ENCODE measurements around the gene CCR9.
"Not testable (repeated sequence)": the region's sequence is repeated elsewhere in the genome, so short reads cannot be mapped to it uniquely, and the experiment has no call there.

Gene CCR9, protein sequence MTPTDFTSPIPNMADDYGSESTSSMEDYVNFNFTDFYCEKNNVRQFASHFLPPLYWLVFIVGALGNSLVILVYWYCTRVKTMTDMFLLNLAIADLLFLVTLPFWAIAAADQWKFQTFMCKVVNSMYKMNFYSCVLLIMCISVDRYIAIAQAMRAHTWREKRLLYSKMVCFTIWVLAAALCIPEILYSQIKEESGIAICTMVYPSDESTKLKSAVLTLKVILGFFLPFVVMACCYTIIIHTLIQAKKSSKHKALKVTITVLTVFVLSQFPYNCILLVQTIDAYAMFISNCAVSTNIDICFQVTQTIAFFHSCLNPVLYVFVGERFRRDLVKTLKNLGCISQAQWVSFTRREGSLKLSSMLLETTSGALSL

DNA sequence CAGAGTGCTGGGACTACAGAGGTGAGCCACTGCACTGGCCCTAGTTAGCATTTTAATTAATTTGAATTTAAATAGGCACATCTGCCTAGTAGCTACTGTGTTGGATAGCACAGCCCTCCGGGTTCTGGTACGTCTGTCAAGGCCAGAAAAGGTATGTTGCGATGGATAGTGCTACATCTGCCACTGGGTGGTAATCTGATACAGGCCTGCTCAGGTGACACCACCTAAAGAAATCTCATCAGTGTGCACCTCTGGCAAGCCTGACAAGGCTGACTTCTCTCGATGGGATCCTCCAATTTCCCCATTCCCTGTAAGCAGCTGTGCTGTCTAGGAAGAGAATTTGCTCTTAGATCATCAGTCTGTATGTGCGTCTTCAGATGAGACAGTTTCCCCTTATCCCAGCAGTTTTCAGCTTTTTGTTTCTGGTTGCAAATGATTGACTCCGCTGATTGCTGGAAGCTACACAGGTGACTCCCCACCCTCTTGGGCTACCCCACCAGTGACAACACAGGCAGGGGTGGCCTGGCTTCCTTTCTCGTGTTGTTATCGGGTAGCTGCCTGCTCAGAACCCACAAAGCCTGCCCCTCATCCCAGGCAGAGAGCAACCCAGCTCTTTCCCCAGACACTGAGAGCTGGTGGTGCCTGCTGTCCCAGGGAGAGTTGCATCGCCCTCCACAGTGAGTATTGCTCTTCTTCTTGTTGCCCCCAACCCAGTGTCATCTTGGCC lies at the start of gene CCR9:
Gene CCR9, plus strand, starts transcription at position 565 of the 727 bp plus-strand sequence. CDS start 8,391 bp downstream, outside the sequence.
- no peak for DNase-seq (ENCODE audit: low read depth in 2 of 2)

DNA sequence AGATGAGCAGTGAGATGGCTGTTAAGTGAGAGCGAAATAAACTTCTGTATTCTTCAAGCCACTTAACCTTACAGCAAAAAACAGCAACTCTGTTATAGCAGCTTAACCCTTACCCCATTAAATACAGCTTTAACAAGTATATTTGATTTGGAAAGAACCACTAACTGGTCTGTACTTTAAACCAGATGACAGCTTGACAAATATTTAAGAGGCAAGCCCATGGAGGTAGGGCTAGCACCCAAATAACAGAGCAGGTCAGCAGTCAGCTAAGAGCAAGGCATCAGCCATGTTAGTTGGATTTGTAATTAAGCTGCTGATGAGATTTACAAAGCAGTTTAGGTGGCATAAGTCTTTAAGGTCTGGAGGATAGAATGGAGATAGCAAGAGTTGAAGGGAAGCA lies 47.9 kb upstream of the CCR9 start:
- no peak for DNase-seq (ENCODE audit: low read depth in 2 of 2)

GRCh38 chr3:45841420-45841756 lies 45.0 kb upstream of the CCR9 start:
- DNase-seq (ENCODE audit: low read depth in 2 of 2): peak in 1 of 2 donors; percentile 1

- DNase-seq (ENCODE audit: low read depth in 2 of 2): peak; percentile 78 to 86
Observed at GRCh38 chr3:45841757-45842491, 44.4 kb upstream of the CCR9 start, which contains the start of gene LZTFL1. TSS of gene LZTFL1 (minus strand) at chr3:45842119. CDS start at chr3:45841991, 128 bp downstream.

DNA sequence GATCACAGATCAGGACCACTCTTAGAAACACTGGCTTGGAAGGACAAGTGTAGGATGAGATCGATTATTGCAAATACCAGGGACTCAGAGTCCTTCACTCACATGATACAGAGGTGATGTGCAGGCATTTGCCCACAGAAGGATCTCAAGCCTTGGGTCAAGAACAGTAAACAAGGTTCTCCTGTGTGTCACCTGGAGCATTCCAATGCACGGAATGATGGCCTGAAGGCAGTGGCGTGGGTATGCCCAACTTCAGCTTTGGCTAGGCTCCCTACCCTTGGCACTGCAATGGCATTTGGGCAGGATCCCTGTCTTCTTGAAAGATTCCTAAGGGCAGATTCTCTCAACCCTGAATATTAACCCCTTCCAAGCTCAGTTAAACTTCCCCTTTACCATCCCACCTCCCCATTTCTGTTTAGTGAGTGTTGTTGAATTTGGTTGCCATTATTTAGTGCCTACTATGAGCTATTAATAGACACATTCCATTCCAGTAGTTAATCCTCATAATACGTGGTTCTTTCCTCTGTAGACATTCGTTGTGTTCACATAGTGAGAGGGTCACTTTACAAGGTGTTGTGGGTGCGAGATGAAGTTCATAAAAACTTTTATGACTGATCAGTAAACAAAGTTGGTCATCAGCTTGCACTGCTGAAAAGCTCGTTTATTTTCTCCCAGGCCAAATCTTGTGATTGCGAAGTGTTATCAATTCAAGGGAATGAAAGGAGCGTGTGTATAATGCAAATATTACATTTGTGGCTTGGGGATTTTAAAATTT lies 43.3 kb upstream of the CCR9 start:
- DNase-seq (ENCODE audit: low read depth in 2 of 2): no peak

- no peak for DNase-seq (ENCODE audit: low read depth in 2 of 2)
Observed at GRCh38 chr3:45844616-45845015, 41.7 kb upstream of the CCR9 start.

DNA sequence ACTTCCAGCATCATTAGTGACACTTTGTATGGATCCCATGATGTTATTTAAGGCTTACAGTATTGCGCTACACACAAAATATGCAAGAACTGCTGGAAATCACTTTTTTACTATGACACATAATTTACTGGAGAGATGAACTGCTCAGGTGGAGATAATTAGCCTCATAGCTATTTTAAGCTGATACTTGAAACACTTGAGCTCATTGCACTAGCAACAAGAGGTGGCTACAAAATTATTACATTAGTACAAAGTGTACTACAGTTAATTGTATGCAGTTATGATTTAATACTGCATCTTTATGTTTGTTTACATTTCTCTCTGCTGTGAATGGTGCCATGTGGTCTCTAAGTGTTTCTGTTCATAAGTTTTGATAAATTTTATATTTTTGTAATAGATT lies 38.0 kb upstream of the CCR9 start:
- DNase-seq (ENCODE audit: low read depth in 2 of 2): no peak

GRCh38 chr3:45852828-45853227 lies 33.5 kb upstream of the CCR9 start:
- no peak for DNase-seq (ENCODE audit: low read depth in 2 of 2)

GRCh38 chr3:45856323-45856722 lies 30.0 kb upstream of the CCR9 start:
- DNase-seq (ENCODE audit: low read depth in 2 of 2): not testable (repeated sequence)

- not testable (repeated sequence) for DNase-seq (ENCODE audit: low read depth in 2 of 2)
Observed at GRCh38 chr3:45857024-45857423, 29.3 kb upstream of the CCR9 start.

DNA sequence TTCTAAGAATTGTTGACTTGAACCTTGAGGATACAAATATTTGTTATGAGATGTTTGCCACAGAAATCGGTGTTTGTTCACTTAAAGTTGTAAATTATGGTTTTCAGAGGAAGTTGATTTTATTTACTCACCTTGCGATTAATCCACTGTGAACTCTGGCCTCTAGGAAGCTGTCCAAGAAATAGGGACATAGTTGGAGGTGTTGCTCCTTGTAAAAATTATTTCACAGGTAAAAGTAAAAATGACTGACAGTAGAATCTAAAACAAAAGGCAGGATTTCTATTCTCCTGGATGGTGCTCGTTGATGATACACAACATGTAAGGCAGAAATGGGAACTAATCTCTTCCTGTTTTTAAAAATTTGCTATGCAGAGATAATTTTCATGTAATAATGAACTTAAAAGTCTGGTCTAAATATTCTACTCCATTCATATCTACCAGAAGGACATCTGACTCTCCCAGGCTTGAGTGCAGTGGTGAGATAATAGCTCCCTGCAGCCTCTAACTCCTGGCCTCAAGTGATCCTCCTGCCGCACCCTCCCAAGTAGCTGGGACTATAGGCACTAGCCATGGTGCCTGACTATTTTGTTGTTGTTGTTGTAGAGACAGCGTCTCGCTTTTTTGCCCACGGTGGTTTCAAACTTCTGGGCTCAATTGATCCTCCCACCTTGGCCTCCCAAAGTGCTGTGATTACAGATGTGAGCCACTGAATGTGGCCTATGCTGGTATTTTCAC lies 27.4 kb upstream of the CCR9 start:
- no peak for DNase-seq (ENCODE audit: low read depth in 2 of 2)

DNA sequence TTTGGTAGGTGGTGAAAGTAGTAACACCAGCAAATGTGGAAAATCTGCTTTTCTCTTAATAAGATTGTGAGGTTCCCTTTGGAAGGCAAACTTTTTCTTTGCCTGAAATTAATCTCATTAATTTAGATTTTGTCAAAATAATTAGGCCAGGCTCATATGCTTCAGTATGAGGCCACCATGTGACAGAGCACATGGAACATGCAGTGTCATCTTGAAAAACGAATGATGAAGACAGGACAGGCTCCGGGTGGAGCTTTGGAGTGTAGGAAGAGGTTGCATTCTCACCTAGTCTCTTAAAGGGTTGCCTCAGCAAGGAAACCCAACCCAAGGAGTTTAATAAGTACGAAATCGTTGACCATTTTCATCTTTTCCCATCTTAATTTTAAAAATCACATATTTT lies 25.9 kb upstream of the CCR9 start:
- DNase-seq (ENCODE audit: low read depth in 2 of 2): no peak

GRCh38 chr3:45861043-45861719 lies 25.2 kb upstream of the CCR9 start:
- no peak for DNase-seq (ENCODE audit: low read depth in 2 of 2)

GRCh38 chr3:45864760-45865519 lies 21.4 kb upstream of the CCR9 start:
- peak in 1 of 2 donors; percentile 26 for DNase-seq (ENCODE audit: low read depth in 2 of 2)

GRCh38 chr3:45865563-45865962 lies 20.8 kb upstream of the CCR9 start:
- DNase-seq (ENCODE audit: low read depth in 2 of 2): no peak

DNA sequence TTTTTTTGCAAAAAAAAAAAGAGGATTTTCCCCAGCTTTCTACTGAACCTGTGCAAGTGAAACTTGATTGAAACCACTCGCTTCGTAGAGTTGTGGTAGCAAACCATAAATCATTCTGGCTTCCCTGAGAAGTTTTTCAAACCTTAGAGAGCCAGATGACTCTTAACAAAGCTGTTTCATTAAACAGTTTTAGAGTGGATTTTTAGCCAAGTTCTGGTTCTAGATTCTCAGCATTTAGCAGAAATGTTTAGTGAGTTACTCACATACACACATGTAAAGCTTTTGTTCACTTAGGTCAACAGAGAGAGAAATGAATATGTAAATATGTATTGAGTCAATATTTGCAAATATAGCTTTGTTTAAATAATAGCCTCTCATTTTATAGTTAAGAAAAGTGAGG lies 18.1 kb upstream of the CCR9 start:
- no peak for DNase-seq (ENCODE audit: low read depth in 2 of 2)

DNA sequence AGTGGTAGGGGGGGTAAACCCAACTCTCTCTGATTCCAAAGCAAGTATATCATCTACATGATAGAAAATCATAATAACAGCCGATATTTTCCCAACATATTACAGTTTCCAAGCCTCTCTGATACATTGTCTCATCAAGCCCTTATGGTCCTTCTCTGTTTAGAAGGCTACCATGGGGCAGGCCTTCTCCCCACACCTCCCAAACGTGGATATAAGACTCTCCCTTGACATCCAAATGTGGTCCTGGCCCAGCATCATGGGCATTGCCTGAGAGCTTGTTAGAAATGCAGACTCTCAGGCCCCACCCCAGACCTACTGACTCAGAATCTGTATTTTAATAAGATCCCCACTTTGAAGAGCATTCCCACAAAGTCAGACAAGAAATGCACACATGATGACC lies 17.7 kb upstream of the CCR9 start:
- DNase-seq (ENCODE audit: low read depth in 2 of 2): no peak

DNA sequence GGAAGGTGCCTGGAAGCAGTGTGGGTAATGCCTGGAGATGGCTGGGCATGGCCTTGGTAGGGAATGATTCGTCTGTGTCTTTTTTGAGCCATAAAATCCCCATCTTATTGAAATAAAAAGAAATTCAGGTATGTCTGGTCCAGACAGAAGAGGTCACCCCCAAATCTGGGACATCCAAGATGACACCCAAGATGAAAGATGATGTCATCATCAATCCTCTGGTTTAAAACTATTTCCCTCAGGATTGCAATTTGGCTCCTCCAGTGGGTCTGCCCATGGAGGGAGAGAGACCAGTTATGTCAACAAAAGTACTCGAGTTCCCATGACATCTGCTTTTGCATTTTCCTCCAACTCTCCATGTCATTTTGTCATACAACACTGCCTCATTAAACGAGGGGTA lies 16.7 kb upstream of the CCR9 start:
- DNase-seq (ENCODE audit: low read depth in 2 of 2): no peak

DNA sequence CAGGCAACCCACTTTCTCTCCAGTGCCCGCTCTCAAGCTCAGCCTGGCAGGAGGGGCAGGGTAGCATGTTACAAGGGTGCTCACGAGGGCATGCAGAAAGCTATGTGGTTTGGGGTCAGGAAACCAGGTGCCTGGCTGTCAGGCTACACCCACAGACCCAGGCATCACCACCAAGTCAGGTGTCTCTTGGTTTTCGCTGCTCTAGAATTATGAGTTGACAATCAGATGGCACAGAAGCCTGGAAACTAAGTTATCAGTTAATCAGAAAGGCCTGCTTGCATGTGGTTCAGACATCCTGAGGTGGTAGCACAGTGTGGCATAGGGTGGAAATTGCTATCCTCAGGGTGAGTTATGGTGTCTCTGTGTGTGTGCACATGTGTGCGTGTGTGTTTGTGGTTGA lies 16.2 kb upstream of the CCR9 start:
- DNase-seq (ENCODE audit: low read depth in 2 of 2): peak in 1 of 2 donors; percentile 23

GRCh38 chr3:45871780-45872179 lies 14.6 kb upstream of the CCR9 start:
- DNase-seq (ENCODE audit: low read depth in 2 of 2): no peak
